ENCODE measurements around the gene HOXB8.

HOXB8 gene

GRCh38 chr17:48601539-48602425, 13.3 kb downstream of the HOXB8 start:
- Histone ChIP-seq H3K36me3 (ENCODE audit: insufficient read depth, low read length) (no peaks in the 10 kb centered on the region), H3K9me3 (ENCODE audit: control insufficient read depth, insufficient read depth, low read length) (no peaks in the 10 kb centered on the region; the same call in 1 of the 2 replicates)

GRCh38 chr17:48601207-48601538, 13.9 kb downstream of the HOXB8 start:
- Histone ChIP-seq H3K36me3 (ENCODE audit: insufficient read depth, low read length) (no peaks in the 10 kb centered on the region), H3K9ac (ENCODE audit: low read depth, low read length) (no peak overlapping the region), H3K9me3 (ENCODE audit: control insufficient read depth, insufficient read depth, low read length) (no peaks in the 10 kb centered on the region; the same call in 1 of the 2 replicates), H3K4me1 (ENCODE audit: insufficient read depth, low read length) (peaks cover 3% of the 10 kb centered on the region; the same call in 1 of the 2 replicates)

More at GRCh38 chr17:48601539-48602425, 13.3 kb downstream of the HOXB8 start:
- H3K4me1 ChIP-seq (ENCODE audit: insufficient read depth, low read length): peaks cover 3% of the 10 kb centered on the region; the same call in 1 of the 2 replicates
- no peak overlapping the region for H3K9ac ChIP-seq (ENCODE audit: low read depth, low read length)

- Histone ChIP-seq H3K4me1 (ENCODE audit: insufficient read depth, low read length) (peaks cover 3% of the 10 kb centered on the region; the same call in 1 of the 2 replicates), H3K9ac (ENCODE audit: low read depth, low read length) (no peak overlapping the region), H3K36me3 (ENCODE audit: insufficient read depth, low read length) (no peaks in the 10 kb centered on the region), H3K9me3 (ENCODE audit: control insufficient read depth, insufficient read depth, low read length) (no peaks in the 10 kb centered on the region; the same call in 1 of the 2 replicates)
These were observed 14.6 kb downstream of the HOXB8 start for GRCh38 chr17:48600244-48601098.

GRCh38 chr17:48599354-48599753, 15.7 kb downstream of the HOXB8 start:
- Histone ChIP-seq H3K9ac (ENCODE audit: low read depth, low read length) (no peak overlapping the region), H3K4me1 (ENCODE audit: insufficient read depth, low read length) (peaks cover 10% of the 10 kb centered on the region)

GRCh38 chr17:48598736-48599135, 16.4 kb downstream of the HOXB8 start:
- Histone ChIP-seq H3K4me1 (ENCODE audit: insufficient read depth, low read length) (peaks cover 13% of the 10 kb centered on the region), H3K9ac (ENCODE audit: low read depth, low read length) (no peak overlapping the region), H3K36me3 (ENCODE audit: insufficient read depth, low read length) (no peaks in the 10 kb centered on the region), H3K9me3 (ENCODE audit: control insufficient read depth, insufficient read depth, low read length) (no peaks in the 10 kb centered on the region)

More at GRCh38 chr17:48599354-48599753, 15.7 kb downstream of the HOXB8 start:
- no peaks in the 10 kb centered on the region; the same call in 1 of the 2 replicates for H3K9me3 ChIP-seq (ENCODE audit: control insufficient read depth, insufficient read depth, low read length)
- no peaks in the 10 kb centered on the region for H3K36me3 ChIP-seq (ENCODE audit: insufficient read depth, low read length)

DNA sequence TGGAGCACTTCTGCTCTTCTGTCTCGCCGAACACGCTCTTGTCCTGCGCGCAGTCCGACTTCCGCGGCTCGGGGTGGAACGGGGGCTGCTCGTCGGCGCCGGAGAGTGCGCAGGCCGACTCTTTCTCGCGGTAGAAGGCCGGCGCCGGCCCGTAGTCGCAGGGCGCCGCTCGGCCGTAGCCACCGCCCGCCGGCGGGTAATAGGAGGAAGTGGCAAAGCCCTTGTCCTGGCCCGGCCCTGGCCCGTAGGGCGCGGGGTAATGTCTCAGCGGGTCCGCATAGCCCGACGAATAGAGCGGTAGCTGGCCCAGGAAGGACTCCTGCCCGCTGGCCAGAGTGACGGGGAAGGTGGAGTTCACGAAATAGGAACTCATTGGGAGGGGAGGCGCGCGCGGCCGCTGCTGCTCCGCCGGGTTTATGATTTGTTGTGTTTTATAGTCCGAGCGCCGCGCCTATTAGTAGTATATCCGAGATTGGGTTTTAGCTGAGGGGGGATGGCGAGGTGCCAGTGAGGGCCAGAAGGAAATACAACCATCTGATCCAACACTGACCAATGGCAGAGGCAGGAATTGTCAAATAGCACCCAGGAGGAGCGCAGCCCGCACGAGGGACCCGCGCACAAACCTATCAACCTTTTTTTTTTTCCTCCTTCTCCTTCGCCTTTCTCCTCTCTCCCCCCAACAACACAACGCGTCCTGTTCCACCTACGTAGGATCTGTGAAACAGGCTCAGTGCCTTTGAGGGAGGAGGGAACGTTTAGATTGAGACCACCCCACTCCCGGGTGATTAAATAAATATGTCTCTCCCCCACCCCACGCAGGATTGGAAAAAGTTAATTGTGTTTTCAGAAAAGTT, 17.1 kb downstream of the HOXB8 start:
- peak overlapping the region; percentile 21; the same call in 1 of the 2 replicates for H3K9ac ChIP-seq (ENCODE audit: low read depth, low read length)
- no peaks in the 10 kb centered on the region for H3K36me3 ChIP-seq (ENCODE audit: insufficient read depth, low read length)

DNA sequence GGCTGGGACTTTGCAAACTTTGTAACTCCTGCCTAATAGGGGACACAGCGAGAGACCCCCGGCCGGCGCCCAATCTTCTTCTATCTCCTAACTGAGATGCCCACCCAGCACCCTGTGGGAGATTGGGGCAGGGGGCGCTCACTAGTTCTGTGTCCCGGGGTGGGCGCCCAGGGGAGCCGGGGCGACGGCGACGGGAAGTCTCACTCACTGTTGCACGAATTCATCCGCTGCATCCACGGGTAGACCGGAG, 17.6 kb downstream of the HOXB8 start:
- H3K36me3 ChIP-seq (ENCODE audit: insufficient read depth, low read length): no peaks in the 10 kb centered on the region
- H3K4me1 ChIP-seq (ENCODE audit: insufficient read depth, low read length): peaks cover 18% of the 10 kb centered on the region
- no peaks in the 10 kb centered on the region for H3K9me3 ChIP-seq (ENCODE audit: control insufficient read depth, insufficient read depth, low read length)
- peak overlapping the region; percentile 21; the same call in 1 of the 2 replicates for H3K9ac ChIP-seq (ENCODE audit: low read depth, low read length)

More for the DNA sequence above, 17.1 kb downstream of the HOXB8 start:
- Histone ChIP-seq H3K9me3 (ENCODE audit: control insufficient read depth, insufficient read depth, low read length) (no peaks in the 10 kb centered on the region), H3K4me1 (ENCODE audit: insufficient read depth, low read length) (peaks cover 13% of the 10 kb centered on the region)

GRCh38 chr17:48596735-48597527, 18.2 kb downstream of the HOXB8 start:
- Histone ChIP-seq H3K36me3 (ENCODE audit: insufficient read depth, low read length) (no peaks in the 10 kb centered on the region), H3K4me1 (ENCODE audit: insufficient read depth, low read length) (peaks cover 18% of the 10 kb centered on the region), H3K9ac (ENCODE audit: low read depth, low read length) (peak overlapping the region; percentile 24; the same call in 1 of the 2 replicates), H3K9me3 (ENCODE audit: control insufficient read depth, insufficient read depth, low read length) (no peaks in the 10 kb centered on the region)

DNA sequence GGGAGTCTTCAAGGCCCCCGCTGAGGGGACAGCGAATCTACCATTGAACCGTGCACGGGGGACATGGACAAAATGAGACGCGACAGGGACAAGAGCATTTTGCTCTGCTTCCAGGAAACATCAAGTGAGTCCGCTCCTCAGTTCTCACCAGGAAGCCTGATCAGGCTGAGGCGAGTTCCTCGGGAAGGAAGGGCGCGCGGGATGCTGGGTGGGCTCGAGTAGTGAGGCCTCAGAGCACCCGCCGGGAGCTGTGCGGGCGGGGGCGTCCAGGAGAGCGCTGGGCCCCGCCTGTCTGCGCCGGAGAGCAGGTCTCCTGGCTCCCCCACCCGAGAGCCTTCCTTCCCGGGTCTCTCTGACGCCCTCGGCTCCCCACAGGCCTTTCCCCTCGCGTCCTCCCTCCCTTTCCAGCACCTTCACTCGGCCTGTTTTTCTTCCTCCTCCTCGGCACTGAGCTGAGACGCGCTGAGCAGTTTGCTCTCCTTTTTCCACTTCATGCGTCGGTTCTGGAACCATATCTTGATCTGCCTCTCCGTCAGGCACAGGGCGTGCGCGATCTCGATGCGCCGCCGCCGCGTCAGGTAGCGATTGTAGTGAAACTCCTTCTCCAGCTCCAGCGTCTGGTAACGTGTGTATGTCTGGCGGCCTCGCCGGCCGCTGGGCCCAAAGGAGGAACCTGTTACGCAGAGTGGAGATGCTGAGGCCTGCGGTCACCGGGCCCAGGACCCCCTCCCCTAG, 18.9 kb downstream of the HOXB8 start:
- no peaks in the 10 kb centered on the region for H3K9me3 ChIP-seq (ENCODE audit: control insufficient read depth, insufficient read depth, low read length)
- H3K36me3 ChIP-seq (ENCODE audit: insufficient read depth, low read length): no peaks in the 10 kb centered on the region
- H3K4me1 ChIP-seq (ENCODE audit: insufficient read depth, low read length): peaks cover 18% of the 10 kb centered on the region
- peak overlapping the region; percentile 24; the same call in 1 of the 2 replicates for H3K9ac ChIP-seq (ENCODE audit: low read depth, low read length)

DNA sequence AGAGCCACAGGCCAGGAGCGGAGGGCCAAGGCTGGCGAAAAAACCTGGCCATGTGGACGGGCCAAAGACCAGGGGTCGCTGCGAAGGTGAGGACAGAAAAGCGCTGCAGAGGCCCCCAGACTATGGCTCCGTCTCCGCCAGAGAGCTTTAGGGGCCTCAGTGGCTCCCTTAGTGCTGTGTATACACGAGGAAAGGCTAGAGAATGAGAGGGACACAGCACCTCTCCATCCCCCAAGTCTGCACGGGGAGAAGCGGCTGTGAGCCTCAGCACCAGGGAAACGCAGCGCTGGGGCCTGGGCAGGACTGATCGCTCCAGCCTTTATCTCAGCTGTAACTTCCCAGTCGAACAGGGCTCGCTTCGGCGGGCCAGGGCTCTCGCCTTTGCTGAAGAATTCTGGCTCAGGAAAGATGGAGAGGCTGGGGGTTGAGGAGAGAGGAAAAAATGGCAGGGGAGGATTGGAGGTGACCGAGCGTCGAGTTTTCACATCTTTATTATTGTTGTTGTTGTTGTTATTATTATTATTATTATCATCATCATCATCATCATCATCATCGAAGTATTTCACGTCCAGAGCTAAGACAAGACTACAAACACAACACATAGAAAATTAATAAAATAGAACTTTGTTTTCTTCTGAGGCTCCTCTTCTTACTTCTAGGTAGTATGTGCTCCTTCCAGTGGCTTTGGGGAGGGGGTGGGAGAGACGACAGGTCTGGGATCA, 19.7 kb downstream of the HOXB8 start:
- Histone ChIP-seq H3K9me3 (ENCODE audit: control insufficient read depth, insufficient read depth, low read length) (no peaks in the 10 kb centered on the region), H3K36me3 (ENCODE audit: insufficient read depth, low read length) (no peaks in the 10 kb centered on the region), H3K4me1 (ENCODE audit: insufficient read depth, low read length) (peaks cover 18% of the 10 kb centered on the region), H3K9ac (ENCODE audit: low read depth, low read length) (no peak overlapping the region)

DNA sequence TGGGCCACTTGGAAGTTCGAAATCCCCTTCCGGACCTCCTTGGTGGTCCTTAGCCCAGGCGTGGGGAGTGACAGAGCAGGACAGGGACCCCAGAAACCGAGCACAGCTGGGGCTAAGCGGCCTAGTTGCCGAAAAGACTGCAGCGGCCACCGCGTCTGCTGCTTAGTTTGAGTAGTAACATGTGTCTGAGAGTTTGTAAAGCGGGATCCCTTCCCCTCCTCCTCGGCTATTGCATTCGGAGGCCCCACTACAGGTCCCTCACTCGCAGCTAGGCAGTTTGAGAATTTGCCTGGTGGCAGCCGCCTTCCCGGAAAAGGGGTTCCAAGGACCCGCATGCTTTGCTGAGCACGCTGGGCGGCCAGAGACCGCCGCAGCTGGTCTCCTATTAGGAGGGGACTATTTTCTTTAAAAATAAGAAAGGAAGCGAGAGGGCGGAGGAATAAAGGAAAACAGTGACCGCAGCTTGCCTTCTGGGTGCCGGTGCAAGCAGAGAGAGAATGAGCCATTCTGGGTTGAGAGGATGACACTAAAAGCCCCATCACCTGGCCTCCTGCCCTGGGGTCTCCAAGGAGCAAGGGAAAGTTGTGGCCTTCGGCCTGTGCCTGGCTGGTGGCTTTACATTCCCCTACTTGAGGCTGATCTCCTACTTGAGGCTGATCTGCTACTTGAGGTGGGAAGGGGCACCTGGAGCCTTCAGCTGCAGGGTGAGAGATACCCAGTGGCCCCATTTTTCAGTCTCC, 20.4 kb downstream of the HOXB8 start:
- Histone ChIP-seq H3K9ac (ENCODE audit: low read depth, low read length) (peak overlapping the region; percentile 23; the same call in 1 of the 2 replicates), H3K9me3 (ENCODE audit: control insufficient read depth, insufficient read depth, low read length) (no peaks in the 10 kb centered on the region), H3K4me1 (ENCODE audit: insufficient read depth, low read length) (peaks cover 18% of the 10 kb centered on the region), H3K36me3 (ENCODE audit: insufficient read depth, low read length) (no peaks in the 10 kb centered on the region)
